ENCODE measurements around the gene AGAP1. TPM values are rescaled to one million over a fixed set of nuclear protein-coding genes. Genes with fewer than 3 reads are reported as not detected.

Gene AGAP1
- total and polyA plus RNA-seq, 4 donors, result 2.0 to 8.5 (median 5.4) TPM

GRCh38 chr2:235460548-235461047, 33.2 kb upstream of the AGAP1 start (continued):
- no peak for TF ChIP-seq SP1 (IDR thresholded peaks at IDR 0.05)
- no peak for TF ChIP-seq TAF1 (conservative IDR thresholded peaks at IDR 0.05)
- TF ChIP-seq MAX (IDR thresholded peaks at IDR 0.05), result no peak
- TF ChIP-seq NR2F2 (IDR thresholded peaks at IDR 0.05), result no peak
- TF ChIP-seq FOXA2 (IDR thresholded peaks at IDR 0.05), result no peak

GRCh38 chr2:235461763-235462414, 32.0 kb upstream of the AGAP1 start:
- 91% methylated on average over 12 of the region's 12 CpGs for WGBS
- no peak overlapping the region for H3K9ac ChIP-seq (ENCODE audit: low read depth in 1 of 2, low read length in 2 of 2)
- H3K27ac ChIP-seq (ENCODE audit: low read depth in 1 of 2, low read length in 2 of 2), result no peak overlapping the region
- no peak overlapping the region for H3K4me3 ChIP-seq (ENCODE audit: low read depth in 1 of 3, low read length in 3 of 3)
- peaks cover 0 to 5% (median 0%) of the 10 kb centered on the region in 4 donors for H3K27me3 ChIP-seq (ENCODE audit: control insufficient read depth in 4 of 4, insufficient read depth in 4 of 4, low read length in 3 of 4)
- TF ChIP-seq FOXA2 (IDR thresholded peaks at IDR 0.05) (no peak), HNF4A (conservative IDR thresholded peaks at IDR 0.05) (no peak), RXRA (IDR thresholded peaks at IDR 0.05) (no peak), FOXA1 (IDR thresholded peaks at IDR 0.05) (no peak), GABPA (IDR thresholded peaks at IDR 0.05 in 1 of 2, conservative IDR thresholded peaks at IDR 0.05 in 1 of 2) (no peak), HNF4G (IDR thresholded peaks at IDR 0.05) (no peak)
- H3K4me1 ChIP-seq (ENCODE audit: control insufficient read depth in 4 of 4, insufficient read depth in 4 of 4, low read length in 3 of 4), result no peaks in the 10 kb centered on the region
- H3K9me3 ChIP-seq (ENCODE audit: control insufficient read depth in 4 of 4, low read length in 3 of 4), result no peaks in the 10 kb centered on the region
- no peaks in the 10 kb centered on the region for H3K36me3 ChIP-seq (ENCODE audit: control insufficient read depth in 4 of 4, insufficient read depth in 3 of 4, low read depth in 1 of 4, low read length in 3 of 4)
- DNase-seq (ENCODE audit: low spot score), result no peak

- Histone ChIP-seq H3K27ac (ENCODE audit: low read depth in 1 of 2, low read length in 2 of 2) (no peak overlapping the region), H3K9ac (ENCODE audit: low read depth in 1 of 2, low read length in 2 of 2) (no peak overlapping the region), H3K36me3 (ENCODE audit: control insufficient read depth in 4 of 4, insufficient read depth in 3 of 4, low read depth in 1 of 4, low read length in 3 of 4) (no peaks in the 10 kb centered on the region), H3K4me1 (ENCODE audit: control insufficient read depth in 4 of 4, insufficient read depth in 4 of 4, low read length in 3 of 4) (no peaks in the 10 kb centered on the region), H3K27me3 (ENCODE audit: control insufficient read depth in 4 of 4, insufficient read depth in 4 of 4, low read length in 3 of 4) (peaks cover 0 to 5% (median 0%) of the 10 kb centered on the region in 4 donors), H3K4me3 (ENCODE audit: low read depth in 1 of 3, low read length in 3 of 3) (no peak overlapping the region), H3K9me3 (ENCODE audit: control insufficient read depth in 4 of 4, low read length in 3 of 4) (no peaks in the 10 kb centered on the region)
- DNase-seq (ENCODE audit: low spot score), result no peak
- no peak for TF ChIP-seq ATF3 (IDR thresholded peaks at IDR 0.05)
- TF ChIP-seq HNF4A (conservative IDR thresholded peaks at IDR 0.05), result no peak
- no peak for TF ChIP-seq RAD21 (IDR thresholded peaks at IDR 0.05)
- TF ChIP-seq JUND (IDR thresholded peaks at IDR 0.05), result no peak
- no peak for TF ChIP-seq HNF4G (IDR thresholded peaks at IDR 0.05)
- TF ChIP-seq RXRA (IDR thresholded peaks at IDR 0.05), result no peak
- no peak for TF ChIP-seq YY1 (IDR thresholded peaks at IDR 0.05)
- no peak for TF ChIP-seq GABPA (IDR thresholded peaks at IDR 0.05 in 1 of 2, conservative IDR thresholded peaks at IDR 0.05 in 1 of 2)
- no peak for TF ChIP-seq MAX (IDR thresholded peaks at IDR 0.05)
- TF ChIP-seq EGR1 (IDR thresholded peaks at IDR 0.05; ENCODE audit: low read depth in 2 of 2), result no peak
- TF ChIP-seq, protein P1, sequence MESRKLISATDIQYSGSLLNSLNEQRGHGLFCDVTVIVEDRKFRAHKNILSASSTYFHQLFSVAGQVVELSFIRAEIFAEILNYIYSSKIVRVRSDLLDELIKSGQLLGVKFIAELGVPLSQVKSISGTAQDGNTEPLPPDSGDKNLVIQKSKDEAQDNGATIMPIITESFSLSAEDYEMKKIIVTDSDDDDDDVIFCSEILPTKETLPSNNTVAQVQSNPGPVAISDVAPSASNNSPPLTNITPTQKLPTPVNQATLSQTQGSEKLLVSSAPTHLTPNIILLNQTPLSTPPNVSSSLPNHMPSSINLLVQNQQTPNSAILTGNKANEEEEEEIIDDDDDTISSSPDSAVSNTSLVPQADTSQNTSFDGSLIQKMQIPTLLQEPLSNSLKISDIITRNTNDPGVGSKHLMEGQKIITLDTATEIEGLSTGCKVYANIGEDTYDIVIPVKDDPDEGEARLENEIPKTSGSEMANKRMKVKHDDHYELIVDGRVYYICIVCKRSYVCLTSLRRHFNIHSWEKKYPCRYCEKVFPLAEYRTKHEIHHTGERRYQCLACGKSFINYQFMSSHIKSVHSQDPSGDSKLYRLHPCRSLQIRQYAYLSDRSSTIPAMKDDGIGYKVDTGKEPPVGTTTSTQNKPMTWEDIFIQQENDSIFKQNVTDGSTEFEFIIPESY (IDR thresholded peaks at IDR 0.05), result no peak
- TF ChIP-seq FOXA1 (IDR thresholded peaks at IDR 0.05), result no peak
- TF ChIP-seq CTCF (IDR thresholded peaks at IDR 0.05; ENCODE audit: low read depth, low read length, missing input control), result no peak
- no peak for TF ChIP-seq NR2F2 (IDR thresholded peaks at IDR 0.05)
- no peak for TF ChIP-seq TAF1 (conservative IDR thresholded peaks at IDR 0.05)
- 91% methylated on average over 4 of the region's 4 CpGs for WGBS
These were observed 31.4 kb upstream of the AGAP1 start for GRCh38 chr2:235462415-235462790.

All from liver (tissue), 9 donors.